SKM-1 (cell line): ENCODE data around the gene C10orf105.

Experiments used
- DNase-seq: peaks from one replicate; lab custom pipeline; 2025; ENCODE audit not compliant: unreplicated experiment; lab: John Stamatoyannopoulos, UW

The C10orf105 gene

GRCh38 chr10:71701496-71702132, 18.0 kb downstream of the C10orf105 start:
- DNase-seq, result peak; percentile 8

- DNase-seq, result no peak
Measured at GRCh38 chr10:71700731-71701368, 18.7 kb downstream of the C10orf105 start.

DNA sequence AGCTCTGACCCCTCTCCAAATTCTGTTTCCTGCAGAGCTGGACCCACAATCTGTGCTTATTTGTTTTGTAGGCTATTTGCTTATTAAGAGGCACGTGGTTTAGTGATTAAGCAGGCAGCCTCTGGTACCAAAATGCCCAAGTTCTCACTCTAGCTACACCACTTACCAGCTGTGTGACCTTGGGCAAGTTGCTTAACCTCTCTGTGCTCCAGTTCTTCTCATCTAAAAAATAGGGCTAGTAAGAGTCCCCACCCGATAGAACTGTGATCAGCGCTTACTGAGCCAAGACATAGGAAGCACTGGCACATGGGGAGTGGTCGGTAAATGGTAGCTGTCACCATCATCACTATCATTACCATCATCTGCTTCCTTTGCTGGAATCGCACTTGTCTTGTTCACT, 20.8 kb downstream of the C10orf105 start:
- no peak for DNase-seq

DNA sequence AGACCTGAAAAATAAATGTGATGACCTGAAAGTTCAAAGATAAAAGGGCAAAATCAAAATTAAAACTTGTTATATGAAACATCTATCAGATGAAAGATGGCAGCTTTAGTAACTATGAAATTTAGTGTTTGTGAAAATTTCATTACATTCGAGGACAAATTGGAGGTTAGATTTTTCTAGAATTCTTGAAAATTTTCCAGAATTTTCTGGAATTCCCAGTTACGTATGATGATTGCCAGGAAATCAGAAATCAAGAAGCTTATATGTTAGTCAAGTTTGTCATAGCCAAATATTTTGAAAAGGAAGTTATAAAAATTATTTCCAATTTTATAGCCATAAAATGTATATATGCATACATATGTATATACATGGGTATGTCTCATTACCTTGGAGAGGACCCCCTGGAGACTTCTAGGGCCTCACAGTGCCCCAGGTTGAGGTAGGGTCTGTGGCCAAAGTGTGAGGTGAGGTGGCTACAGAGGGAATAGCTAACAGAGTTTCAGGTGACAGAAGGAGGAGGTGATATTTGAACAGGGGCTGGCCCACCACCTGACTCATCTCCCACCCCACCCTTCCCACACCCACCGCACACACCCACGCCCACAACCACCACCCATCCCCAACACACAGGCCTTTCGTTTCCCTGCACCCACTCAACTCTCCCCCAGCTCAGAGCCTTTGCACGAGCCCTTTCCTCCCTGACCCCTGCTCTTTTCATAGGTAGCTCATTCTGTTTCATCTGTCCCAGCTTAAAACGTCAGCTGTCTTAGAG, 21.5 kb downstream of the C10orf105 start:
- no peak for DNase-seq

DNA sequence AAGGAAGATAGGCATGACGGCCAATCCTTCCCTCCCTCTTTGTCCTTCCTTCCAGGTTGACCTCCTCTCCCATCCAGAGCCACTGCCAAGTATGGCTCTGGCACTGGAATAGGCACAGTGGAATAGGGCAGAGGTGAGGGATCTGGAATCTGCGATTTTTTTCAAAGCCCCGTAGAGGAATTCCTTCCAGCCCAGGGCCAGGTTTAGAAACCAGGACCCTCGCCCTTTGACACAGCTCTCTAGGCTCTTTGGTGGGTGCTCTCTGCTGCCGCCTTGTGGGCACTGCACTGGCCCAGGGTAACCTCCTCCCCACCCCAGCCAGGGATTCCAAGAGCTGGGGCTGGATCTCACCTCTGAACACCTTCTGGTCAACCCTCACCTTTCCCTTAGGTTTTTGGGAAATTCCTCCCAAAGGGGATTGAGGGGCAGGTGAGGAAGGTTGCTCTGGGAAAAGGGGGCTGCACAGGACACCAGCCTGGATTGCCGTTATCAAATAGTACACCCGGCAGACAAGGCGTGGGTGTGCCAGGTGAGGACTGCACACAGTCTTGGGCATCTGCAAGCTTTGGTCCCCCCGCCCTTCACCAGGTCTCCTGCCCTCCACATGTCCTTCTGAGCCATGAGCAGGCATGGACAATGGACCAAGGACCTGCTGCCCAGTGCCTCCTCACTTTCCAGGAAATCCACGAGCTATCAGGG, 22.8 kb downstream of the C10orf105 start:
- peak; percentile 59 for DNase-seq

GRCh38 chr10:71695502-71696476, 23.8 kb downstream of the C10orf105 start:
- no peak for DNase-seq

DNA sequence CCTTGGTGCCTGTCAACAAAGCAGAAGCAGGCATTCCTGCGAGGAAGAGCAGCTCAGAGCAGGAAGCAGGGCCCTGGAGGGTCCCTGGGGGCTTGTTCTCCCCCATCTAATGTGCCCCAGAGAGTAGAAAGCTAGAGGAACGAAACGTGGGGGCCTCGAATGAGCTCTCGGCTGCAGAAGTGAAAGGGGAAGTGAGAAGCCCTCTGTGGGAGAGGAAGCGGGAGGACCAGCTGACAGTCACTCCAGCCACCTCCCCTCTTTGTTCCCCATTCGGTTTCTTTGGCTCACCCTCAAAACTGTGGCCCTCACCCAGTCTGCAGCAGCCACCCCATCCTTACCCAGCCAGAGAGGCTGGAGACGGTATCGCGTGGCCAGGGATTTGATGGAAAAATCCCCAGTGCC, 25.0 kb downstream of the C10orf105 start:
- DNase-seq, result peak; percentile 98

DNA sequence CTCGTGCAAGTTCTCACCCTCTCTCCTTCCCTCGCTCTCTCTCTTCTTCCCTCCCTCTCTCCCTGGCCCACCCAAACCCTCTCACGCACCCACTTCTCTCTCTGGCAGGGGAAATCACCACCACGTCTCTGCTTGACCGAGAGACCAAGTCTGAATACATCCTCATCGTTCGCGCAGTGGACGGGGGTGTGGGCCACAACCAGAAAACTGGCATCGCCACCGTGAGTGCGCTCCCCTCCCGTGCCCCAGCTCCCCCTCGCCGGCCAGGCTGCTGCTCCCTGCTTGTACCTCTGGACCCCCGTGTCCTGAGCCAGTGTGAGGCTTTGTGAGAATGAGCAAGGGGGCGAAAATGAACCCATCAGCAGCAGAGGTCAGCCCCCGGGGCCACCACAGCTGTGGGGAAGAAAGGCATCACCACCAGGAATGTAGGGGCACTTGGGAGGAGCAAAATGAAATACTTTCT, 25.5 kb downstream of the C10orf105 start:
- DNase-seq, result no peak

DNA sequence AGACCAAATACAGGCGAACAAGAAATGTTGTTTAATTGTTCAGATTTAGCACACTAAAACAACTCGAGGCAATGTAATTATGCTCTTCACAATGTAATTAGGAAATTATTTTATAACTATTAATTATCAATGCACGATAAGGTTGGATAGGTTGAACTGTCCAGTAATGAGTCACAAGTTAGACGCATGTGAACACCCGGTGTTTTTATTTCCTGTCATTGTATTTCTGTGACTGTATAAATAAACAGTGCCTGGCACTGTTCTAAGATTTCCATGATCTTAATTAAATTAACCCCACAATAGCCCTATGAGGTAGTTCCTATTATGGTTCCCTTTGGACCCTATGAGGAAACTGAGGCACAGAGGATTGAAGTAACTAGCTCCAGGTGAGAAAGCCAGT, 26.2 kb downstream of the C10orf105 start:
- no peak for DNase-seq

DNA sequence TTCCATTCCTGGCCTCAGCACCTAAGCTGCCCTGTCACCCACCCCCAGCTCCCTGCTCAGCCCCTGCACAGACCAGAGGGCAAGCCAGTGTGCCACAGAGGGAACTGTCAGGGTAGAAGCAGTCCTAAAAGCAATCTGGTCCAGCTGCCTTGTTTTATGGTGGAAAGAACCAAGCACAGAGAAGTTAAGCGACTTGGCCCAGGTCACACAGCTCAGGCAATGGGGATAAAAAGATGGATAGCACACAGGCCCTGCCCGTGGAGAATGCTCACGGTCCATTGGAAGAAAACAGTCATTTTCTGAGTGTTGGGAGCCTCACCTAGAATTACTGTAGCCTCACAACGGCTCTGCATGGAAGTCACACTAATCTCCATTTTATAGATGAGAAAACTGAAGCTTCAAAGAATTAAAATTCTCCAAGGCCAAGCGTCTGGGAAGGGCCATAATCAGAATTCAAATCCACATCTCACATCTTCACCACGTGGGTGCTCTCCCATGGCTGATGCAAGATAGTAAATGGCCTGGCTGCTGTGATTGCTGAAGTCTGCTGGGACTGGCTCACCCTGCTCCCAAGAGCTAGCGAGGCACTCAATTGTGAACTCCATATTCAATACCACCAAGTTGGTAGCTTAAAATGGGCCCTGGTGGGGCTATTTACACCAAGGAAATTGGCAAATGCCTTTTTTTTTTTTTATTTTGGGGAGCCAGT, 26.8 kb downstream of the C10orf105 start:
- no peak for DNase-seq

DNA sequence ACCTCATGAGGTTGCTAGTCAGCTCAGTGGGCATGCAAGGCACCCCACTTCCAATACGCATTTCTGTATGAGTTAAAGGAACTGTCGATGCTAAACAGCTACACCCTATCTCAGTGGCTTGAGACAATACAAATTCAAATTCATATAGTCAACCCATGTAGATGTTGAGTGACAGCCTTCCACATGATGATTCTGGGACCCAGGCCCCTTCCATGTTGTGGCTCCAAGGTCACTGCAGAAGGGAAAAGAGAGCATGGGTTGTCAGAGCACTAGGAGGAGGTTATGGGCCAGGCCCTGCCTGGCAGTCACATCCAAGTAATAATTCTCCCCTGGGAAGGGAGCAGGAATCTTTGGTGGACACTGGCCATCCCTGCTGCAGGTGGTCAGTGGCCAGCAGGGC, 28.2 kb downstream of the C10orf105 start:
- DNase-seq, result no peak

GRCh38 chr10:71690094-71690720, 29.4 kb downstream of the C10orf105 start:
- no peak for DNase-seq

DNA sequence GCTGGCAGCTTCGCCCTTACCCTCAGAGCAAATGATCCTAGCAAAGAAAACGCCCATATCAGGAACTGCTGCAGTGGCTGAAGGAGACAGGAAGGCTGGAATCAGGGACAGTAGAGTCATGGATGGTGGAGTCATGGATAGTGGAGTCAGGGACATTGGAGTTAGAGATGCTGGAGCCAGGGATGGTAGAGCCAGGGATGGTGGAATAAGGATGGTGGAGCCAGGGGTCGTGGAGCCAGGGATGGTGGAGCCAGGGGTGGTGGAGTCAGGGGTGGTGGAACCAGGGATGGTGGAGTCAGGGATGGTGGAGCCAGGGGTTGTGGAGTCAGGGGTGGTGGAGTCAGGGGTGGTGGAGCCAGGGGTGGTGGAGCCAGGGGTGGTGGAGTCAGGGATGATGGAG, 31.3 kb downstream of the C10orf105 start:
- no peak for DNase-seq

DNA sequence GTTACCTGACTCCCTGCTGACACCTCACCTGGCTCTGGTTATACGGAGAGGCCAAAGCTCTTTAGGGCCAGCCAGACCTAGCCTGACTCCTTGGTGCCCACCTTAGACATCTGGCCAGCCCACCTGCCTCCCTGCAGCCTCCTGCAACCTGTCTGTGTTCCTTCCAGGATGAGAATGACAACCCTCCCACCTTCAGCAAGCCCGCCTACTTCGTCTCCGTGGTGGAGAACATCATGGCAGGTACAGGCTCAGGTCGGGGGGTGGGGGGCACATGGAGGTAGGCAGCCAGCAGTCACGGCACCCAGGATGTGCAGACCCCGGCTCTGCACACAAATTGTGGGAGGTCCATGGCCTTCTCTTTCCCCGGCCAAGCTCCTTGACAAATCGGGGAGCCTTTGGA, 32.1 kb downstream of the C10orf105 start:
- DNase-seq, result no peak

- DNase-seq, result no peak
Measured at GRCh38 chr10:71687077-71687476, 32.5 kb downstream of the C10orf105 start.

GRCh38 chr10:71685554-71686232, 33.9 kb downstream of the C10orf105 start:
- no peak for DNase-seq

GRCh38 chr10:71684356-71685173, 35.0 kb downstream of the C10orf105 start:
- peak; percentile 28 for DNase-seq

GRCh38 chr10:71683301-71683700, 36.3 kb downstream of the C10orf105 start:
- DNase-seq, result no peak
